OCI-LY7 (cell line): ENCODE data around the gene ZSCAN2.

Experiments
- CTCF ChIP-seq: fragments of 200-600 bp; sonication (generic); conservative IDR thresholded peaks from 2 replicates; pipeline ENCODE4 v1.5.1; 2014; ENCODE audit warnings: mild to moderate bottlenecking, antibody characterized with exemption, low read length, moderate library complexity, mixed read lengths
- EZH2phosphoT487 ChIP-seq: fragments of 200-600 bp; sonication (generic); IDR thresholded peaks from 2 replicates; pipeline ENCODE4 v1.6.1; 2018; ENCODE audit warnings: low read depth, borderline replicate concordance, mild to moderate bottlenecking, mixed run types, antibody characterized with exemption, low read length, moderate library complexity, mixed read lengths

- TF ChIP-seq CTCF, result no peak
- no peak for TF ChIP-seq EZH2phosphoT487
Observed at GRCh38 chr15:84625123-84625522, 24.3 kb downstream of the ZSCAN2 start.
